Activated CD4-positive, alpha-beta T cell treated with anti-CD3 and anti-CD28 coated beads, Interleukin-2, Interleukin-6, amounts not matched to agents 100 ng/mL and 50 ng/mL, durations not matched to agents 16 hours and 8 hours (primary cell): ENCODE data around the gene AP5Z1.

Experiments used
- DNase-seq: peaks from one replicate; pipeline ENCODE4 v3.0.0-alpha.2; 2020

The AP5Z1 gene

DNA sequence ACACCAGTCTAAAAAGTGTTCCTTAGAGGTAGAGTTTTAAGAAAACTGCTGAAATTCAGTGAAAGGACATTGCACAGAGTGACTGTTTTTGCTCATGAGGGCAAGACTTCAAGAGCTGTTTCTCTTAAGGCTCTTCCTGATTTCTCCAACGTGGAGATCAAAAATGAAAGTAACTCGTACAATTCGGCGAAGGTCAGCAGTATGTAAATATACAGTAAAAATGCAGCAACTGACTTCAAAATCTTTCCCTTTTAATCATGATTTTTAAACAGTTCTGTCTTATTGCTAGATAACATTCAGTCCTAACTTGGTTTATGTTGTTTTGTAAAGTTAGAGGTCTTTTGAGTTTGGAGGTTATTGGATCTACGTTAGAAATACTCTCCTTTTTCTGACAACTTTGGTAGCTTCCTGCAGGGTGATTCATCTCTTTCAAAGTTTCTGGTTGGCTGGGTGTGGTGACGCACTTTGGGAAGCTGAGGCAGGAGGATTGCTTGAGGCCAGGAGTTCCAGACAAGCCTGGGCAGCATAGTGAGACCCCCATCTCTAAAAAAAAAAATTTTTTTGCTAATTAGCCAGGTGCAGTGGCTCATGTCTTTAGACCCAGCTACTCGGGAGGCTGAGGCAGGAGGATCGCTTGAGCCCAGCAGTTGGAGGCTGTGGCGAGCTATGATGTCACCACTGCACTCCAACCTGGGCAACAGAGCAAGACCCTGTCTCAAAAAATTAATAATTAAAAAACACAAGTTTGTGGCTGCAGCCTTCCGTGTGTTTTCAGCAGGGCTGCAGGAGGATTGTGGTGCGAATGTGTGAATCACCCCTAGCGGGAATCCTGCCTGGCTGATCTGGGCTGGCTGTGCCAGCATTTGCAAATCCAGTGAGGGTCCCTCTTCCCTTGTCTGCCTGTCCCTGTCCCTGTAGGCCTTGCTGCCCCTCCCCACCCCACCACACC lies 29.2 kb upstream of the AP5Z1 start:
- peak; percentile 56 for DNase-seq

- no peak for DNase-seq
These were observed 28.4 kb upstream of the AP5Z1 start for GRCh38 chr7:4747013-4747412.

- no peak for DNase-seq
These were observed 27.7 kb upstream of the AP5Z1 start for GRCh38 chr7:4747746-4748145.

DNA sequence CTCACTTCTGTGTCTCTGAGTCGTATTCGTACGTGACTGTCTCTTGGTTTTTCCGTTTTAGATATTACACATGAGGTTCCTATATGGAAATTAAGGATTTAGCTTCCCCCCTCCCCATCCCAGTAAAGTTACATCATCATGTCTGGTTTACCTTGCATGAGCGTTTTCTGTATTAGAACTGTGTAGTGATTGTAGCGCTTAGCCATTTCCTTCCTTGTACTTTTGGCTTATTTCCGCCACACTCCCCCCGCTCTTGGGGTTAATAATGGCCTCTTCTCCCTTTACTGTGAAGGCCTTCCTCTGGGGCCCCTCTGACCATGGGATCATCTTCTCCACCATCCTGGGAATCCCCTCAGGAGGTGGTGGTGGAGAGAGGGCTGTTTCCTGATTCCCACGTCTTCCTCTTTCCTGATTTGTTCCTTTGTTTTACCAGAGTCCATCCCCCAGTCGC lies 27.2 kb upstream of the AP5Z1 start:
- no peak for DNase-seq

- DNase-seq, result no peak
These were observed 26.1 kb upstream of the AP5Z1 start for GRCh38 chr7:4749363-4749762.

GRCh38 chr7:4749798-4750197 lies 25.6 kb upstream of the AP5Z1 start:
- no peak for DNase-seq

DNA sequence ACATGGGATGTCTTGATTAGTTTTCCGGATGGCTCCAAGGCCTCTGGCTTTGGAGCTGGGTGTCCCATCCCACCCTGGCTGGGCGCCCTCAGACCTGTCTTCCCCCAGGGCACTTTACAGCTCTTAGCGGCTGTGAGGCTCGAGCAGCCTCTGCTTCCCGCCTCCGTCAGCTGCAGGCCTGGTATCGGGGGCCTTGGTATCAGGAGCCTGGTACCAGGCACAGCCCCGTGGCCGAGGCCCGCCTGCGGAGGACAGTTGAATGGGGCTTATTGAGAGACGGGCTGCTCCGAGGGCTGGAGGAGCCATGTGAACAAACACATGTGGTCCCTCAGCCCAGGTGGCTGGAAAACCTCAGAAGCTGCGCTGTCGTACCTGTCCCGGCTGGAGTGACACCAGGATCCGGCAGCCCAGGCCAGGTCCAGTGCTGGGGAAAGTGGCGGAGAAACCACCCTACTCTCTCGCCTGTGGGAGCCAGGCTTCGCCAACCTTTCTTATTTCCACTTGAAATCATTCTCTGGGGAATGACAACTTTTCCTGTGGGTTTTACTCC lies 23.9 kb upstream of the AP5Z1 start:
- no peak for DNase-seq

GRCh38 chr7:4753598-4754432 lies 21.6 kb upstream of the AP5Z1 start:
- peak; percentile 86 for DNase-seq

GRCh38 chr7:4754433-4755010 lies 20.9 kb upstream of the AP5Z1 start:
- no peak for DNase-seq

- no peak for DNase-seq
These were observed 20.4 kb upstream of the AP5Z1 start for GRCh38 chr7:4755045-4755444.

GRCh38 chr7:4758111-4758510 lies 17.3 kb upstream of the AP5Z1 start:
- DNase-seq, result no peak

- no peak for DNase-seq
These were observed 16.6 kb upstream of the AP5Z1 start for GRCh38 chr7:4758791-4759190.

- no peak for DNase-seq
These were observed 16.2 kb upstream of the AP5Z1 start for GRCh38 chr7:4759211-4759610.

GRCh38 chr7:4760952-4761351 lies 14.5 kb upstream of the AP5Z1 start:
- DNase-seq, result no peak

GRCh38 chr7:4762121-4763055 lies 13.0 kb upstream of the AP5Z1 start:
- DNase-seq, result no peak

DNA sequence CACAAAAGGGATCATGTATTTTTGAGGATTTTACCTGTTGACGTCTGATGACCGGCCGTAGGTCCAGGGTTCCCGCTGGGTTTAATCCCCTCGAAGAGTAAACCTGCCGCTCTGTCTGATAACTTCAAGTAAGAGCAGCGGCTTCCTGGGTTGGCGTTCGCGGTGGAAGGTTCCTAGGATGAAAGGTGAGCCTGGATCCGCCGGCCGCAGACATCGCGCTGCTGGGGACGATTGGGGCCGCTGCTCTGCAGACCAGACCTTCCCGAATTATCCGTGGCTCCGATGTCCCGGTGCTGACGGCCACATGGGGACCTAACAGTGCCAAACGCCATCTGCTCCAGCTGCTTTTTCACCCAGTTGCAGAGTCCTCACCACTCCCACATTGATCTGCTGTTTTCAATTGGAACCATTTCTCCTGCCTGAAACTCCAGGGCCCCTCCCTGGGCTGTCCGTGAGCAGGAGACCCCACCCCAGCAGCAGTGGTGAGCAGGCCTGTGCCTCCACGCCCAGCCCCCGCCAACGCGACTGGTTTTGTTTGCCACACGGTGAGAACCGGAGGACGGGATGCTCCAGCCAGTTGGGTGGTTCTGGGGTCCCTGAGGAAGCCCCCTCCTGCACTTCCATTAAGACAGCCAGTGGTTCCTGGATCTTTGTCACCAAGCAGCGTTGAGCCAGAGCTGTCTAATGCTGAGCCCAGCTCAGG lies 12.2 kb upstream of the AP5Z1 start:
- DNase-seq, result no peak

DNA sequence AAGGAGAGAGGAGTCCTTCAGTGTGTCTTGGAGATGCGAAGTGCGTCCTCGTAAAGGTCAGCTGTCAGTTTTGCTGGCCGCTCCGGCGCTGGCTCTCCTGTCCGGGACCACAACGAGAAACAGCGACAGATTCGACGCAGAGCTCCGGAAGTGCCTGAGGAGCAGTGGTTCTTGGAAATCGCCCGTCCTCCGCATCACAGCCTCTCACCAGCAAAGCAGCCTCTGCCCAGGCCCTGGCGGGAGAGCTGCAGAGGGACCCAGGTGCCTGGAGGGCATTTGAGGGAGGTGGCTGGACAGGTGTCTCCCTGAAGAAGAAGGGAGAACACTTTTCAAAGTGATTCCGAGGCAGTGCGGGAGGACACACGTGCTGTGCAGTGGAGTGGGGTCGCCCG lies 11.6 kb upstream of the AP5Z1 start:
- DNase-seq, result no peak

GRCh38 chr7:4764402-4765007 lies 10.9 kb upstream of the AP5Z1 start:
- DNase-seq, result no peak

DNA sequence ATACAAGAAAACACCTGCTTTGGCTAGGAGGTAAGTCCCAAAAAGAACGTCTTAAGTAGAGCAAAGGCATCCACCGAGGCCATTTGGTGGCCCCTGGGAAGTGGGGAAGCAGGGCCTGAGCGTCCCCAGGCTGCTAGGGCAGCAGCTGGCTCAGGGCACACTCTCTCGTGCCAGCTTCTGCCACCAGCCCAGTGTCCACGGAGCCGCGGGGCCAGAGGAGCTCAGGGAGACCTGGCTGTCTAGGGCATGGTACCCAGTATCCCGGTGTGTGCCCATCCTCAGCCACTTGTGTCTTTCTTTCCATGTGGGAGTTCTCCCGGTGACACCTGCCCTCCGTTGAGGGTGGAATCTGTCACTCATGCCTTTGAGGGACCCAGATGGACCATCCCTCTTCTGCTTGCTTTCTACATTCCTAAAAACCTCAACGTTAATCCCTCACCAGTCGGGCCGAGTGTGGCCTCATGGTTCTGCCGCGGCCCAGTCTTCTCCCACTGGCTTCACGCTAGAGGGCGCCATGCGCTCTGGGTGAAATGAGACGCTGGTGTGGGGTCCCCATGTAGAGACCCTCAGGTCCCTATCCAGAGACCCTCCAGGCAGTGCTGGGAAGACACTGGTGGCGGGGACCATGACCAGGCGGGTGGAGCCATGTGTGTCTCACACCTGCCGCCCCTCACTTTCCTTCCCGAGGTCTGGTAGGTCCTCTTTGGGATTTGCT lies 9.5 kb upstream of the AP5Z1 start:
- DNase-seq, result no peak
